GM18505 (cell line): Measurements from ENCODE around the gene CAMK1G.

Experiments used
- ATAC-seq: cut with Tn5 transposase; IDR thresholded peaks from one replicate; pipeline ENCODE4 v1.9.1; 2021; ENCODE audit not compliant: unreplicated experiment
- POLR2A ChIP-seq: IDR thresholded peaks from 4 replicates; pipeline ENCODE4 v1.6.1; 2011; ENCODE audit warnings: borderline replicate concordance; ENCODE audit not compliant: insufficient read depth, insufficient read length; ENCODE audit errors: extremely low read depth

Gene CAMK1G

GRCh38 chr1:209583408-209583807, at the start of gene CAMK1G:
TSS of gene CAMK1G (plus strand) at chr1:209583714. CDS start at chr1:209594984, 11,270 bp downstream.
- TF ChIP-seq POLR2A: no peak
- ATAC-seq: no peak

- no peak for ATAC-seq
- no peak for TF ChIP-seq POLR2A
Observed at GRCh38 chr1:209534496-209535250, 48.8 kb upstream of the CAMK1G start.

- no peak for ATAC-seq
- no peak for TF ChIP-seq POLR2A
Observed at GRCh38 chr1:209536843-209537242, 46.7 kb upstream of the CAMK1G start.

GRCh38 chr1:209537336-209538114, 46.0 kb upstream of the CAMK1G start:
- no peak for TF ChIP-seq POLR2A
- no peak for ATAC-seq

- no peak for ATAC-seq
- TF ChIP-seq POLR2A: no peak
Observed at GRCh38 chr1:209539576-209539975, 43.9 kb upstream of the CAMK1G start.

- TF ChIP-seq POLR2A: no peak
- ATAC-seq: no peak
Observed at GRCh38 chr1:209542585-209542984, 40.9 kb upstream of the CAMK1G start.

GRCh38 chr1:209544098-209544497, 39.4 kb upstream of the CAMK1G start:
- ATAC-seq: no peak
- TF ChIP-seq POLR2A: no peak

- no peak for TF ChIP-seq POLR2A
- no peak for ATAC-seq
Observed at GRCh38 chr1:209545423-209545822, 38.1 kb upstream of the CAMK1G start.

- no peak for TF ChIP-seq POLR2A
- ATAC-seq: no peak
Observed at GRCh38 chr1:209546390-209547085, 37.0 kb upstream of the CAMK1G start.

- TF ChIP-seq POLR2A: no peak
- ATAC-seq: no peak
Observed at GRCh38 chr1:209547626-209548025, 35.9 kb upstream of the CAMK1G start.

GRCh38 chr1:209549443-209550205, 33.9 kb upstream of the CAMK1G start:
- no peak for TF ChIP-seq POLR2A
- no peak for ATAC-seq

GRCh38 chr1:209550519-209550918, 33.0 kb upstream of the CAMK1G start:
- ATAC-seq: no peak
- TF ChIP-seq POLR2A: no peak

GRCh38 chr1:209552406-209553264, 30.9 kb upstream of the CAMK1G start:
- ATAC-seq: no peak
- TF ChIP-seq POLR2A: no peak
